ENCODE results near the gene FAM209B. TPM values are rescaled to one million over a fixed set of nuclear protein-coding genes. Genes with fewer than 3 reads are reported as not detected.
A peak's percentile ranks its signal among the peaks of the same experiment; 100 is the strongest.

FAM209B gene
- total RNA-seq, 1 experiment from 2014 or later: not detected

DNA sequence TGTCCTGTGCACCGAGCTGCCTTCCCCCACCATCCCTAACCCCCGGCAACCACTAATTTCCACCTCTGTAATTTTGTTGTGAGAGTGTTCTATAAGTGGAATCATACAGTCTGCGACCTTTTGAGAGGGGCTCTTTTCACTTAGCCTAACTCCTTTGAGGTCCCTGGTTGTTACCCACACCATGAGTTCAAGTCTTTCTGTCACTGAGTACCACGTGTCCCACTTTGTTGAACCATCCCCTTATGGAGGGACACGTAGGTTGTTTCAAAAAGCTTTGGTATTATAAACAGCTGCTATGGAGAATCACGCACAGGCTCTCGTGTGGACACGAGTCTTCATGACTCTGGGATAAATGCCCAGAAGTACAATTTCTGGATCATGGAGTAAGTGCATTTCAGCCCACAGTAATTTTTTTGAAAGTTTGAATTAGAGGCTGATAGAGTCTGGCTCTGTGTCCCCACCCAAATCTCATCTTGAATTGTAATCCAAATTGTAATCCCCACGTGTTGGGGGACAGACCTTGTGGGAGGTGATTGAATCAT is 9.5 kb downstream of the FAM209B start:
- no peaks in the 10 kb centered on the region for H3K4me1 Mint-ChIP-seq (ENCODE audit: low read depth, unreplicated experiment)
- BruUV-seq (replicated peaks): no TSS peak
- CTCF ChIA-PET: no interaction called here

DNA sequence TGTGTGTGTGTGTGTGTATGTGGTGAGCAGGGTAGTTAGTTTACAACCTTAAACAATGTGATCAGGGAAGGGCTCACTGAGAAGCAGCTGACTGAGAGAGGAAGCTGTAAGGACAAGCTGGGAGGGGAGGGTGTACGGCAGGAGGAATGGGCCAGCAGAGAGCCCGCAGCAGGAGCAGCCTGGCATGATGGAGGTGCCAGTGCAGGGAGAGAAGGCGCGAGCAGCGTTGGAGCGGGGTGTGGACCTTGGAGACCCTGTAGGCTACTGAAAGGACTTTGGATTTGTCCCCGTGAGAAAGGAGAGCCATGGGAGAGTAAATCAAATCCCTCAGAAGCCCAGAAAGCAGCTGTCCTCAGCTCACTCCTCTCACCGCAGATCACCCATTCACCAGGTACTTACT is 18.5 kb downstream of the FAM209B start:
- H3K27ac Mint-ChIP-seq (ENCODE audit: unreplicated experiment): peak overlapping the region; percentile 3
- no peak for DNase-seq
- intact Hi-C loops (cut with micrococcal nuclease; ENCODE audit: unreplicated experiment): loop anchor here (2.0 to 10.0 kb wide), 2 partner anchors 55 to 283 kb away; no protein-coding TSS in a partner anchor
- H3K27me3 Mint-ChIP-seq (ENCODE audit: insufficient read depth, unreplicated experiment): peaks cover 3% of the 10 kb centered on the region
- Histone ChIP-seq H3K36me3 (ENCODE audit: control insufficient read depth, insufficient read depth, low read length) (no peaks in the 10 kb centered on the region), H3K27me3 (replicated peaks; ENCODE audit: control insufficient read depth, insufficient read depth, low read length) (no peaks in the 10 kb centered on the region), H3K9me3 (no peaks in the 10 kb centered on the region), H3K4me1 (peaks cover 20% of the 10 kb centered on the region), H3K4me3 (ENCODE audit: low read depth, low read length) (no peak overlapping the region)
- TF ChIP-seq, protein P1, sequence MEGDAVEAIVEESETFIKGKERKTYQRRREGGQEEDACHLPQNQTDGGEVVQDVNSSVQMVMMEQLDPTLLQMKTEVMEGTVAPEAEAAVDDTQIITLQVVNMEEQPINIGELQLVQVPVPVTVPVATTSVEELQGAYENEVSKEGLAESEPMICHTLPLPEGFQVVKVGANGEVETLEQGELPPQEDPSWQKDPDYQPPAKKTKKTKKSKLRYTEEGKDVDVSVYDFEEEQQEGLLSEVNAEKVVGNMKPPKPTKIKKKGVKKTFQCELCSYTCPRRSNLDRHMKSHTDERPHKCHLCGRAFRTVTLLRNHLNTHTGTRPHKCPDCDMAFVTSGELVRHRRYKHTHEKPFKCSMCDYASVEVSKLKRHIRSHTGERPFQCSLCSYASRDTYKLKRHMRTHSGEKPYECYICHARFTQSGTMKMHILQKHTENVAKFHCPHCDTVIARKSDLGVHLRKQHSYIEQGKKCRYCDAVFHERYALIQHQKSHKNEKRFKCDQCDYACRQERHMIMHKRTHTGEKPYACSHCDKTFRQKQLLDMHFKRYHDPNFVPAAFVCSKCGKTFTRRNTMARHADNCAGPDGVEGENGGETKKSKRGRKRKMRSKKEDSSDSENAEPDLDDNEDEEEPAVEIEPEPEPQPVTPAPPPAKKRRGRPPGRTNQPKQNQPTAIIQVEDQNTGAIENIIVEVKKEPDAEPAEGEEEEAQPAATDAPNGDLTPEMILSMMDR (IDR thresholded peaks at IDR 0.05; ENCODE audit: insufficient read depth in 1 of 2, low read depth in 1 of 2, low read length in 1 of 2, severe bottlenecking in 1 of 2, unreplicated experiment in 1 of 2): no peak
- no peak overlapping the region for H3K4me3 Mint-ChIP-seq (ENCODE audit: unreplicated experiment)
- CTCF ChIA-PET: interaction anchor here (0.9 to 3.0 kb wide), 9 partner anchors 15 to 510 kb away, joined by 3 to 62 read pairs (median 8); no protein-coding TSS in a partner anchor
- BruUV-seq (replicated peaks): no TSS peak
- peaks cover 21% of the 10 kb centered on the region for H3K4me1 Mint-ChIP-seq (ENCODE audit: low read depth, unreplicated experiment)
- H3K36me3 Mint-ChIP-seq (ENCODE audit: insufficient read depth, unreplicated experiment): no peaks in the 10 kb centered on the region
- peaks cover 14% of the 10 kb centered on the region for H3K9me3 Mint-ChIP-seq (ENCODE audit: unreplicated experiment)
- POLR2A ChIA-PET: no interaction called here

More for the DNA sequence above, 9.5 kb downstream of the FAM209B start:
- Mint-ChIP-seq H3K27me3 (ENCODE audit: insufficient read depth, unreplicated experiment) (no peaks in the 10 kb centered on the region), H3K9me3 (ENCODE audit: unreplicated experiment) (no peaks in the 10 kb centered on the region), H3K27ac (ENCODE audit: unreplicated experiment) (no peak overlapping the region), H3K36me3 (ENCODE audit: insufficient read depth, unreplicated experiment) (no peaks in the 10 kb centered on the region), H3K4me3 (ENCODE audit: unreplicated experiment) (no peak overlapping the region)
- H3K9me3 ChIP-seq: no peaks in the 10 kb centered on the region
- no peaks in the 10 kb centered on the region for H3K27me3 ChIP-seq (replicated peaks; ENCODE audit: control insufficient read depth, insufficient read depth, low read length)
- H3K4me1 ChIP-seq: no peaks in the 10 kb centered on the region
- TF ChIP-seq, protein P1 (IDR thresholded peaks at IDR 0.05; ENCODE audit: insufficient read depth in 1 of 2, low read depth in 1 of 2, low read length in 1 of 2, severe bottlenecking in 1 of 2, unreplicated experiment in 1 of 2): no peak
- H3K4me3 ChIP-seq (ENCODE audit: low read depth, low read length): no peak overlapping the region
- POLR2A ChIA-PET: no interaction called here
- no peak for DNase-seq
- H3K36me3 ChIP-seq (ENCODE audit: control insufficient read depth, insufficient read depth, low read length): no peaks in the 10 kb centered on the region
- intact Hi-C loops (cut with micrococcal nuclease; ENCODE audit: unreplicated experiment): no loop called here

DNA sequence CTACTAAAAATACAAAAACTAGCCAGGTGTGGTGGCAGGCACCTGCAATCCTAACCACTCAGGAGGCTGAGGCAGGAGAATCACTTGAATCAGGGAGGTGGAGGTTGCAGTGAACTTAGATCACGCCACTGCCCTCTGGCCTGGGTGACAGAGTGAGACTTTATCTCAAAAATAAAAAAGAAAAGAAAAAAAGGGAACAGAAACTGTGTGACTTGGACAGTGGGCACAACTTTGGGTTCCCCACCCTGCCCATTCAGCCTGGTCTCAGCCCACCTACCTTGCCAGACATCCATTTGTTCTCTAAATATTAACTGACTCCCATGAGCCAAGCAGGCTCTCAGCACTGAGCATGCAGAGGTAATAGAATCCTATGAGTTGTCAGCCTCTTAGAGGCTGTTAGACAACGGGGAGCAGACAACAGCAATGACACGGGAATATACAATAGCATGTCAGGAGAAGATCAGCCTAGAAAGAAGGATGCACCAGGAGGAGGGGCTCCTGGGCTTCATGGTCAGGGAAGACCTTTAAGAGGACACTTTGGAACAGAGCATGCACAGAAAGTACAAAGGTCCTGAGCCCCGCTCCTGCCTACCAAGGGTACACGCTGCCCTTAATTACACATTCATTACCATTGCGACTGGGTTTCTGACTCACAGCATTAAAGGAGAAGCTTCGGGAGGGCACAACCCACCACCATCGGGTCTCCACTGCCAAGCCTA is 20.0 kb downstream of the FAM209B start:
- ChIA-PET CTCF (no interaction called here), POLR2A (no interaction called here)
- Mint-ChIP-seq H3K27ac (ENCODE audit: unreplicated experiment) (no peak overlapping the region), H3K4me1 (ENCODE audit: low read depth, unreplicated experiment) (peaks cover 21% of the 10 kb centered on the region), H3K4me3 (ENCODE audit: unreplicated experiment) (no peak overlapping the region), H3K9me3 (ENCODE audit: unreplicated experiment) (peaks cover 12% of the 10 kb centered on the region), H3K27me3 (ENCODE audit: insufficient read depth, unreplicated experiment) (peaks cover 3% of the 10 kb centered on the region), H3K36me3 (ENCODE audit: insufficient read depth, unreplicated experiment) (no peaks in the 10 kb centered on the region)
- intact Hi-C loops (cut with micrococcal nuclease; ENCODE audit: unreplicated experiment): loop anchor here (10.0 kb wide), 1 partner anchor 282 kb away; no protein-coding TSS in a partner anchor
- Histone ChIP-seq H3K4me1 (peaks cover 20% of the 10 kb centered on the region), H3K36me3 (ENCODE audit: control insufficient read depth, insufficient read depth, low read length) (no peaks in the 10 kb centered on the region), H3K4me3 (ENCODE audit: low read depth, low read length) (no peak overlapping the region), H3K9me3 (no peaks in the 10 kb centered on the region), H3K27me3 (replicated peaks; ENCODE audit: control insufficient read depth, insufficient read depth, low read length) (no peaks in the 10 kb centered on the region)
- DNase-seq: no peak
- BruUV-seq (replicated peaks): no TSS peak
- TF ChIP-seq, protein P1 (IDR thresholded peaks at IDR 0.05; ENCODE audit: insufficient read depth in 1 of 2, low read depth in 1 of 2, low read length in 1 of 2, severe bottlenecking in 1 of 2, unreplicated experiment in 1 of 2): no peak

All from Caco-2 (cell line).